HG03196 (cell line): Measurements from ENCODE around the gene BAZ2A.

Experiments
- ATAC-seq: cut with Tn5 transposase; IDR thresholded peaks from one replicate; pipeline ENCODE4 v1.9.1; 2021; ENCODE audit not compliant: unreplicated experiment

The BAZ2A gene

GRCh38 chr12:56635806-56636674 is 5.9 kb upstream of the BAZ2A start:
- peak; percentile 36 for ATAC-seq

GRCh38 chr12:56634837-56635791 is 5.0 kb upstream of the BAZ2A start:
- peak; percentile 30 for ATAC-seq

- ATAC-seq: no peak
Measured at GRCh38 chr12:56634242-56634836, 4.2 kb upstream of the BAZ2A start.

GRCh38 chr12:56633468-56634241 is 3.5 kb upstream of the BAZ2A start:
- no peak for ATAC-seq

- ATAC-seq: no peak
Measured at GRCh38 chr12:56632701-56633467, 2.8 kb upstream of the BAZ2A start.

GRCh38 chr12:56631790-56632700 is 1.9 kb upstream of the BAZ2A start:
- peak; percentile 22 for ATAC-seq

- ATAC-seq: no peak
Measured at GRCh38 chr12:56629459-56630179, 507 bp downstream of the BAZ2A start.

GRCh38 chr12:56628671-56629458 is 1.3 kb downstream of the BAZ2A start:
- no peak for ATAC-seq

GRCh38 chr12:56626701-56627100 is 3.4 kb downstream of the BAZ2A start:
- ATAC-seq: no peak

GRCh38 chr12:56622535-56622934 is 7.6 kb downstream of the BAZ2A start:
- no peak for ATAC-seq

GRCh38 chr12:56616925-56617324 is 13.2 kb downstream of the BAZ2A start:
- no peak for ATAC-seq

- no peak for ATAC-seq
Measured at GRCh38 chr12:56616244-56616643, 13.9 kb downstream of the BAZ2A start.

- no peak for ATAC-seq
Measured at GRCh38 chr12:56614627-56615026, 15.5 kb downstream of the BAZ2A start.

- ATAC-seq: no peak
Measured at GRCh38 chr12:56604355-56604754, 25.8 kb downstream of the BAZ2A start.

GRCh38 chr12:56602239-56602638 is 27.9 kb downstream of the BAZ2A start:
- no peak for ATAC-seq

- ATAC-seq: no peak
Measured at GRCh38 chr12:56601503-56601902, 28.6 kb downstream of the BAZ2A start.

- ATAC-seq: no peak
Measured at GRCh38 chr12:56600753-56601152, 29.4 kb downstream of the BAZ2A start.
